GM21381 (cell line): ENCODE measurements around the gene MMP14.

Experiments used
- ATAC-seq: cut with Tn5 transposase; IDR thresholded peaks from one replicate; pipeline ENCODE4 v1.9.1; 2021; ENCODE audit warnings: mild to moderate bottlenecking, moderate library complexity; ENCODE audit not compliant: unreplicated experiment

Gene MMP14

GRCh38 chr14:22883173-22883976 is 47.0 kb downstream of the MMP14 start, which contains the start of gene REM2:
Gene REM2, plus strand, starts transcription at chr14:22883222. Its CDS starts 66 bp downstream, at chr14:22883288.
- ATAC-seq, result no peak

GRCh38 chr14:22884076-22884737 is 47.8 kb downstream of the MMP14 start:
- ATAC-seq, result no peak

- no peak for ATAC-seq
Observed at GRCh38 chr14:22884738-22885523, 48.5 kb downstream of the MMP14 start.

GRCh38 chr14:22885975-22886374 is 49.6 kb downstream of the MMP14 start:
- no peak for ATAC-seq

- ATAC-seq, result peak; percentile 52
Observed at GRCh38 chr14:22886500-22887259, 50.3 kb downstream of the MMP14 start.

GRCh38 chr14:22887260-22887989 is 51.0 kb downstream of the MMP14 start:
- peak; percentile 37 for ATAC-seq

GRCh38 chr14:22887990-22888378 is 51.6 kb downstream of the MMP14 start:
- peak; percentile 42 for ATAC-seq

GRCh38 chr14:22888662-22889061 is 52.3 kb downstream of the MMP14 start:
- no peak for ATAC-seq

GRCh38 chr14:22890416-22890815 is 54.0 kb downstream of the MMP14 start:
- ATAC-seq, result no peak

- no peak for ATAC-seq
Observed at GRCh38 chr14:22892488-22892887, 56.1 kb downstream of the MMP14 start.

- no peak for ATAC-seq
Observed at GRCh38 chr14:22893706-22894105, 57.3 kb downstream of the MMP14 start.

GRCh38 chr14:22895402-22895801 is 59.0 kb downstream of the MMP14 start:
- ATAC-seq, result no peak

GRCh38 chr14:22896356-22896755 is 60.0 kb downstream of the MMP14 start:
- ATAC-seq, result no peak

- ATAC-seq, result no peak
Observed at GRCh38 chr14:22896760-22897159, 60.4 kb downstream of the MMP14 start.

- no peak for ATAC-seq
Observed at GRCh38 chr14:22897357-22897756, 61.0 kb downstream of the MMP14 start.
